Prostate gland (tissue), 2 donors: ENCODE measurements around the gene FFAR3.
"Not testable (repeated sequence)": the region's sequence is repeated elsewhere in the genome, so short reads cannot be mapped to it uniquely, and the experiment has no call there.

Experiments
- POLR2A ChIP-seq: fragments of 450-650 bp; IDR thresholded peaks from one replicate; pipeline ENCODE4 v1.6.1; 2016; ENCODE audit warnings: antibody characterized with exemption, mild to moderate bottlenecking
- TF ChIP-seq, protein P1 (sequence below), 4 experiments: fragments of 200-600 bp in 2 of 4; fragments of 450-650 bp in 2 of 4; sonication (generic) in 2 of 4; IDR thresholded peaks; 1 replicate in 3 of 4; 2 replicates in 1 of 4; pipeline ENCODE4 v1.5.1; 2016 to 2019; ENCODE audit warnings: antibody characterized with exemption in 4 of 4, mild to moderate bottlenecking in 2 of 4, moderate library complexity in 2 of 4

- TF ChIP-seq, protein P1, sequence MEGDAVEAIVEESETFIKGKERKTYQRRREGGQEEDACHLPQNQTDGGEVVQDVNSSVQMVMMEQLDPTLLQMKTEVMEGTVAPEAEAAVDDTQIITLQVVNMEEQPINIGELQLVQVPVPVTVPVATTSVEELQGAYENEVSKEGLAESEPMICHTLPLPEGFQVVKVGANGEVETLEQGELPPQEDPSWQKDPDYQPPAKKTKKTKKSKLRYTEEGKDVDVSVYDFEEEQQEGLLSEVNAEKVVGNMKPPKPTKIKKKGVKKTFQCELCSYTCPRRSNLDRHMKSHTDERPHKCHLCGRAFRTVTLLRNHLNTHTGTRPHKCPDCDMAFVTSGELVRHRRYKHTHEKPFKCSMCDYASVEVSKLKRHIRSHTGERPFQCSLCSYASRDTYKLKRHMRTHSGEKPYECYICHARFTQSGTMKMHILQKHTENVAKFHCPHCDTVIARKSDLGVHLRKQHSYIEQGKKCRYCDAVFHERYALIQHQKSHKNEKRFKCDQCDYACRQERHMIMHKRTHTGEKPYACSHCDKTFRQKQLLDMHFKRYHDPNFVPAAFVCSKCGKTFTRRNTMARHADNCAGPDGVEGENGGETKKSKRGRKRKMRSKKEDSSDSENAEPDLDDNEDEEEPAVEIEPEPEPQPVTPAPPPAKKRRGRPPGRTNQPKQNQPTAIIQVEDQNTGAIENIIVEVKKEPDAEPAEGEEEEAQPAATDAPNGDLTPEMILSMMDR (IDR thresholded peaks at IDR 0.05): not testable (repeated sequence)
- TF ChIP-seq POLR2A: not testable (repeated sequence)
Observed at GRCh38 chr19:35379545-35379944, 21.3 kb downstream of the FFAR3 start.
